GM19240 (cell line): ENCODE data around the gene PRSS12.
"Not testable (repeated sequence)": the region's sequence is repeated elsewhere in the genome, so short reads cannot be mapped to it uniquely, and the experiment has no call there.

Experiments
- DNase-seq: peaks from one replicate; pipeline ENCODE4 v3.0.0; 2011; ENCODE audit warnings: low spot score; ENCODE audit not compliant: insufficient read length

Gene PRSS12

DNA sequence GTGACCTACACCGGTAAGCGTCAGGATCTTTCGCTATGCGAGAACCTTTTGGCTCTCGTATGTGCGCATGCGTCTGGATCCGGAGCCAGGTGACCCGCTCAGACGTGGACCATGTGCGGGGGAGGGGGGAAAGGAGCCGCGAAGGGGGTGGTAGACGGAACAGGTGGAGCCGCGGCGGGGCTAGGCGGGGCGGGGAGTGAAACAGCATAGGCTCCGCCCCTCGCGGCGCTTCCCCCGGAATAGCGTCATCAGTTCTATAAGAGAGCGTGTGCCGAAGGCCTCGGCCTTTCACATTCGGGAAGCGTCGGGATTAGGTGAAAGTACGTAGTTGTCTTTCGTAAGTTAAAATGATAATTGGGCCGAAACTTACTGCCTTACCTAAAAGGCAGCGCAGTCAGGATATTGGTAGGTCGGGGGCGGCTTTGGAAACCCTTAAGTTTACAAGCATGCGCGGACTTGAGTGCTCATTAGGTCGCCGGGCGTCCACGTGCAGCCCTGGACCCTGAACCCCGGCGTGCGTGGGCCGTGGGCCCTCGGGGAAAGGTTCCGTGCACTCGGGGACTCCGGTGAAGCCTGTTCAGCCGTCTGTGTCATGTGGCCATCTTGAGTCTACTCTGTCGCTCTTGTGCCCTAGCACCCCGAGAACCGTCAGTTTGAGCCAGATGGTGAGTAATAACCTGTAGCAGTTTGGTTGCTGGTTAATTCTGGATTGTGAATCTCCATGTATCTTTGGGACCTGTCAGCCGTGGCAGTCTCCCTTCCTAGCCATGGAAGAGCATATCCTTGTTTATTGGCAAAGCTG, 74.1 kb downstream of the PRSS12 start:
- peak; percentile 76 for DNase-seq

DNA sequence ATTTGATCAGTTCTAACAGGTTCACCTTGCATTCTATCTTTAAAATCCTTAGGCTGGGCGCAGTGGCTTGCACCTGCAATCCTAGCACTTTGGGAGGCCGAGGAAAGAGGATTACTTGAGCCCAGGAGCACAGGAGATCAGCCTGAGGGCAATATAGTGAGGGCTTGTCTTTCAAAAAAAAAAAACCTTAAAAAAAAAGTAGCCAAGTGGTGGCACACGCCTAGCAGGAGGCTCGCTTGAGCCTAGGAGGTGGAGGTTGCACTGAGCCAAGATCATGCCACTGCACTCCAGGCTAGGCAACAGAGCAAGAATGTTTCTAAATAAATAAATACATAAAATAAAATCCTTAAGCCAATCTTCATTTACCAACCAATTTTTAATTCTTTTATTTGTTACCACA, 75.6 kb downstream of the PRSS12 start:
- DNase-seq: no peak

DNA sequence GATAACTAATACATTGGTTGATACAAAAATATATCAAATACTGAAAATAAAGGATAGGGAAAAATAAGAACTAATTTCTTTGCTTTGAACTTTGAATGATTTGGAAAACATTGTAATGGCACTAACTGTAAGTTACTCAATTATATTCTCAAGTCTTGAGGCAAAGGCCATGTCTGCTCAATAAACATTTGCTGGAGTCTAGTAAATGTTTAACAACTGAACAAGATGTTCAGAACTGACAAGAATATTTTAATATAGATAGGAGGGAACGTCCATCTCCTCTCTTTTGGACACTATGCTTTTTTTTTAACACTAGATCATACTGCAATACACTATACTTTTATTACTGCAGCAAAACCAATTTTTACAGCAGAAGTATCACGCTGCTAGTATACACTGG, 76.2 kb downstream of the PRSS12 start:
- DNase-seq: no peak

DNA sequence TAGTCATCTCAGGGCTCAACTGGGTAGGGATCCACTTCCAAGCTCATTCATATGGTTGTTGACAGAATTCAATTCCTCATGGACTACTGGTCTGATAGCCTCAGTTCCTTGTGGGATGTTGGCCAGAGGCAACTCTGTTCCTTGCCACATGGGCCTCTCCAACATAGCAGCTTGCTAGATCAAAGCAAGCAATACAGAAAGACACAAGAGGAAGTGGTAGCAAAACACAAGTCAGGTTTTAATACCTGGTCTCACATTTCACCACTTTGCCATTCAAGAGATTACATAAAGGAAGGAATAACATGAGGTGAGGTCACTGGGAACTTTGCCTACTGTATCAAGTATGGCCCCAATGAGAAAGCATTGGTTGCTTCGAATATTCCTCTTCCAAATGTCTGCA, 79.2 kb downstream of the PRSS12 start:
- DNase-seq: no peak

DNA sequence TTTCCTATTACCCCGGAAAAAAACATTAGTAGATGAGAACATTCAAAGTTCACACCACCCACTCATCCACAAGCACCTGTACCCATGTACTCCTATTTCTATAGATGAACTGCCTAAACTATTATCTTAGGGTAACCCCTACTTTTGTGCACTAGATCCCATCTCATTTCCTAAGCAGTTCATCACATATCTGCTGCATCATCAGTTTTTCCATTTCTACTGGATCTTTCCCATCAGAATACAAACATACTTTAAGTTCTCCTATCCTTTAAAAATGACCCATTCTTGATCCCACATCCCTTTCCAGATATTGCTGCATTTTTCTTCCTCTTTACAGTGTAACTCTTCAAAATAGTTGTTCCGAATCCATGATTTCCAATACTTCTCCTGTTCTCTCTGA, 81.0 kb downstream of the PRSS12 start:
- no peak for DNase-seq

DNA sequence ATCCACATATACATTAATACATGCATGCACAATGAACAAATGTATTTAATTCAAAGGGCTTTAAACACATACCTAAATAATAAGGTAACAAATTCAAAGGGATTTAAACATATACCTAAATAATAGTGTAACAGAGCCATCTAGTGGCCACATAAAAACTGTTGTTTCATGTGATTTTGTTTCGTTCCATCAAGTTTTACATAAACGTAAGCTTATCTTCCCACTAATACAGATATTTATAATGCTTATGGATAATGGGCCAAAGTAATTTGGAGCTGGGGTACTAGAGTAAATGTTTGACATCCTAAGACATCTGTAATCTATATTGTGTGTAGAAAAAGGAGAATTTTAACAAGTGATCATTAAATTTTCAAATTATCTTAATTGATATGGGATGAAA, 82.3 kb downstream of the PRSS12 start:
- DNase-seq: no peak

DNA sequence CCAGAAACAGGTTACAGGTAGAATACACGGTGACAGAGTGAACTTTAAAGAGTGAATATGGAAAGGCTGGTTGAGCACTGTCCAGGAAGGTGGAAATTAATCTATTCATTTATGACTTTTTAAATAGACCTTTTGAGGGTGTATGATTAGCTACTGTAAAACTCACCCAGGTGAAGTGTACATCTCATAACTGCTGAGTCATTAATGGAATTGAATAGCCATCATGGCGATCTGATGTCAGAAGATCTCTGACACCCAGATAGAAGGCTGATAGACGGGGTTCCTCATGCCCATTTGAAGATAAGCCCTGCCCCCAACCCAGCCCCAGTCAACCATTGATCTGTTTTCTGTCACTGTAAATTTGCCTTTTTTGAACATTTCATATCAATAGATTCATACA, 84.0 kb downstream of the PRSS12 start:
- no peak for DNase-seq

DNA sequence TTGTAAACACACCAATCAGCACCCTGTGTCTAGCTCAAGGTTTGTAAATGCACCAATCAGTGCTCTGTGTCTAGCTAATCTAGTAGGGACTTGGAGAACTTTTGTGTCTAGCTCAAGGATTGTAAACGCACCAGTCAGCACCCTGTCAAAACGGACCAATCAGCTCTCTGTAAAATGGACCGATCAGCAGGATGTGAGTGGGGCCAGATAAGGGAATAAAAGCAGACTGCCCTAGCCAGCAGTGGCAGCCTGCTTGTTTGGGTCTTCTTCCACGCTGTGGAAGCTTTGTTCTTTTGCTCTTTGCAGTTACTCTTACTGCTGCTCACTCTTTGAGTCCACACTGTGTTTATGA, 86.7 kb downstream of the PRSS12 start:
- not testable (repeated sequence) for DNase-seq

DNA sequence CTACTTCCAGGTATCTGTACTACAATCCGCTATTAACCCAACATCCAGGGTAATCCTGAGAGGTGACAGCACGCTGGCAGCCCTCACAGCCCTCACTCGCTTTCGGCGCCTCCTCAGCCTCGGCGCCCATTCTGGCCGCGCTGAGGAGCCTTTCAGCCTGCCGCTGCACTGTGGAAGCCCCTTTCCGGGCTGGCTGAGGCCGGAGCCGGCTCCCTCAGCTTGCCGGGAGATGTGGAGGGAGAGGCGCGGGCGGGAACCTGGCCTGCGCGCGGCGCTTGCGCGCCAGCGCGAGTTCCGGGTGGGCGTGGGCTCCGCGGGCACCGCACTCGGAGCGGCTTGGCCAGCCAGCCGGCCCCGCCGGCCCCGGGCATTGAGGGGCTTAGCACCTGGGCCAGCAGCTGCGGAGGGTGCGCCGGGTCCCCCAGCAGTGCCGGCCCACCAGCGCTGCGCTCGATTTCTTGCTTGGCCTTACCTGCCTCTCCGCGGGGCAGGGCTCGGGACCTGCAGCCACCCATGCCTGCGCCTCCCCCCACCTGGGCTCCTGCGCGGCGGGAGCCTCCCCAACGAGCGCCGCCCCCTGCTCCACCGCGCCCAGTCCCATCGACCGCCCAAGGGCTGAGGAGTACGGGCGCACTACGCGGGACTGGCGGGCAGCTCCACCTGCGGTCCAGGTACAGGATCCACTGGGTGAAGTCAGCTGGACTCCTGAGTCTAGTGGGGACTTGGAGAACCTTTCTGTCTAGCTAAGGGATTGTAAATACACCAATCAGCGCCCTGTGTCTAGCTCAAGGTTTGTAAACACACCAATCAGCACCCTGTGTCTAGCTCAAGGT, 87.3 kb downstream of the PRSS12 start:
- DNase-seq: no peak

DNA sequence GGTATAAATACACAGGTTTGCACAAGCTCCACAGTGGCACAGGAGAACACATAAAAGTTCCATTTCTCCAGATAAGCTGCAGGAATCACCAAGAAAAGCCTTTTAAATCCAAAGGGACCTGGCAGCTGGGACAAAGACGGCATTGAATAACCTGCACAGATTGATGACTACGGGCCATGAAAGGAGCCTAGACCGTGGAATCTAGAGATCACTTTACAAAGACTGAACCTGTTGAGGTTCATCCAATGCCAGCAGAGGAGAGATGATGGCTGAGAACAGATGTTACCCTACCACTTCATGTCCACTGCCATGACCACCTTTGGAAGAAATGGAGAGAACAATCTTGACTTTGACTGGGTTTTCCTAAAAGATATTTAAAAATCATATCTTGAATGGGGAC, 88.7 kb downstream of the PRSS12 start:
- no peak for DNase-seq

DNA sequence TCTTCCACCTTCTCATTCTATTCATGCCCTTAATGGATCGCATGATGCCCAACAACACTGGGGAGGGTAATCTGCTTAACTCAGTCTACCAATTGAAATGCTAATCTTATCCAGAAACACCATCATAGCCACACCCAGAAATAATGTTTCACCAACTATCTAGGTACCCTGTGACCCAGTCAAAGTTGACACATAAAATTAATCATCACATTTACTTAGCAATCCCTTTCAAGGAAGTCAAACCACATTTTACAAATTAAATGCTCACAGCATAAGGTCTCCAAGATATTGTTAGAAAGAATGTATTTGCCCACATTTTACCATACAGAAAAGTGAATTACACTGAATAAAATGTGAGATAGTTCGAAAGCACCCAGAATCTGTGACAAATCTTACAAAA, 92.5 kb downstream of the PRSS12 start:
- no peak for DNase-seq

DNA sequence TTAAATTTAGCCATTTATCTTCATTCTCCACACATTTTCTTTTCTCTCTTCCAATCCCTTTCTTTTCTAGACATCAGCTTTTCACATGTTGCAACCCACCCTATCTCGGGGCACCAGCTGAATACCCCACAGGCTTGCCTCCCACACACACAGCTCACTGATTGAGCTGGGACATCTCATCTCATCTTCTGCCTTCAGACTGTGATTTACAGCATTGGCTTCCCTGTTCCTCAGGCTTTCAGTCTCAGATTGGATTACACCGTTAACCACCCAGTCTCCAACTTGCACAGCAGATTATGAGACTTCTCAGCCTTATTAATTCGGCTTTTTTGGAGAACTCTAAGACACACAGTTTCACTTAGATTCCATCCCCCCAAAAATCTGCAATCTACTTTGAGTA, 93.7 kb downstream of the PRSS12 start:
- DNase-seq: no peak

DNA sequence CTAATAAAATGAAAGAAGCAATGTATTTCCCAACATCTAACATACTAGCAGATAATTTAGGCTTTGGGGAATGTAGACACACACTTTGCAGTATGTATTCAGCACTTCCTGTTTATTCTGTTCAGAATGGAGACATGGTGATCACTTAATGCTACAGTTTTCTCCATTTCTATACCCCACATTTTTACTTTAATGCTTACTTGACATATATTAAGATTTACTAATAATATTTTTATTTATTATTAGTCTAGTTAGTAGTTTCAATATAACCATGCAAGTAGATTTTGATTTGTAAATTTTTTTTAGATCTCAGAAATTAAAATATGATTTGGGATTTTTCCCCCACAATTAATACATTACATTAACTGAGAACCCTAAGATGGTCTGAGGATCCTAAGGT, 98.4 kb downstream of the PRSS12 start:
- DNase-seq: no peak

DNA sequence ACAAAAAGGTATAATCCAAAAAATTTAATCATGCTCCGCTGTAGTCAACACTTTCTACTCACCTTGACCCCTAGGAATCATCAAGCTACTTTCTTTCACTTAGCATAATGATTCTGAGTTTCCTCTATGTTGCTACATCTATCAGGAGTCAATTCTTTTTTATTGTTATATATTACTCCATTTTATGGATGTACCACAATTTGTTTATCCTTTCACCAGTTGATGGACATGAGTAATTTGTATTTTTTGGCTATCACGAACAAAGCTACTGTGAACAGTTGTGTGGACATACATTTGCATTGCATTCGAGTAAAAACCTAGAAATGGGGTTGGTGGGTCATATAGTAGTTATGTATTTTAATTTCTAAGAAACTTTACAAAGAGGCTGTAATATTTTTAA, 102.9 kb downstream of the PRSS12 start:
- DNase-seq: no peak

DNA sequence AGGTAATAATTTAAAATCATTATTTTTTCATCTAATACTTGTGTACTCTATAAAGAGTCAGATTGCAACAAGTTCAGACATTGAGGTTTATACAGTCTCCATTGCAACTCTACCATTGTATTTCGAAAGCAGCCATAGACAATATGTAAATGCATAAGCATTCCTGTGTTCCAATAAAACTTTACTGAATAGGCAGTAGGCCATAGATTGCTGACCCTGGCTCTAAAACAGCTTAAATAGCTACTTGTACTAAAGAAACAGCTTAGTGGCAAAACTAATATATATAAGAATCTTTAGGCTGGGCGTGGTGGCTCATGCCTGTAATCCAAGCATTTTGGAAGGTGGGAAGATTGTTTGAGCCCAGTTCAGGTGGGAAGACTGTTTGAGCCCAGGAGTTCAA, 115.3 kb downstream of the PRSS12 start:
- DNase-seq: no peak

DNA sequence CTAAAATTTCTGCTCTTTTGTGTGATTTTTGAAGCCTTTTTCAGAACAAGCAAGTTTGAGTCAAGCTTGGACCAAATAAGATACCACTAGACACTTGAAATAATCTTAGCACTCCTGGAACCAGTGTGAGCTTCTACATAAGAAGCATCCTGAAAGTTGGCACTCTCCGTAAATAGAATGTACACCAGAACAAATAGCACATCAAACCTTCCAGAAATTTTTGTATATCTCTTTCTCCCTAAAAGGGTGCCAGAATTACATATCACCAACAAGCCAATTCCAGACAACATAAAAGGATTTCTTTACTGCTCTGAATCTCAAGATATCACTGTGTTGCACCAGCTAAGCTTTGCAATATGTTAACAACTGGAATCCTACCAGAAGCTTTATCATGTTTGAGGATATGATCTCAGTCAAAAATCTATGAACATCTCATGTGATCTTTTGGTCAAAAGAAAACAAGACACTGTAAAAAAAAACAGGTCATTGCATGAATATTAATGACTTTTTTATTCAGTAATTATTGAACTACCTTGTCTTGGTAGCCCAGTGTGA, 117.2 kb downstream of the PRSS12 start:
- DNase-seq: no peak
